Activated CD8-positive, alpha-beta memory T cell treated with anti-CD3 and anti-CD28 coated beads, Interleukin-2, amount 50 U/mL, for 24 hours (primary cell): Measurements from ENCODE around the gene VENTX.

Experiments
- DNase-seq: peaks from one replicate; pipeline ENCODE4 v3.0.0-alpha.2; 2020; ENCODE audit errors: extremely low read depth

Gene VENTX, protein sequence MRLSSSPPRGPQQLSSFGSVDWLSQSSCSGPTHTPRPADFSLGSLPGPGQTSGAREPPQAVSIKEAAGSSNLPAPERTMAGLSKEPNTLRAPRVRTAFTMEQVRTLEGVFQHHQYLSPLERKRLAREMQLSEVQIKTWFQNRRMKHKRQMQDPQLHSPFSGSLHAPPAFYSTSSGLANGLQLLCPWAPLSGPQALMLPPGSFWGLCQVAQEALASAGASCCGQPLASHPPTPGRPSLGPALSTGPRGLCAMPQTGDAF

DNA sequence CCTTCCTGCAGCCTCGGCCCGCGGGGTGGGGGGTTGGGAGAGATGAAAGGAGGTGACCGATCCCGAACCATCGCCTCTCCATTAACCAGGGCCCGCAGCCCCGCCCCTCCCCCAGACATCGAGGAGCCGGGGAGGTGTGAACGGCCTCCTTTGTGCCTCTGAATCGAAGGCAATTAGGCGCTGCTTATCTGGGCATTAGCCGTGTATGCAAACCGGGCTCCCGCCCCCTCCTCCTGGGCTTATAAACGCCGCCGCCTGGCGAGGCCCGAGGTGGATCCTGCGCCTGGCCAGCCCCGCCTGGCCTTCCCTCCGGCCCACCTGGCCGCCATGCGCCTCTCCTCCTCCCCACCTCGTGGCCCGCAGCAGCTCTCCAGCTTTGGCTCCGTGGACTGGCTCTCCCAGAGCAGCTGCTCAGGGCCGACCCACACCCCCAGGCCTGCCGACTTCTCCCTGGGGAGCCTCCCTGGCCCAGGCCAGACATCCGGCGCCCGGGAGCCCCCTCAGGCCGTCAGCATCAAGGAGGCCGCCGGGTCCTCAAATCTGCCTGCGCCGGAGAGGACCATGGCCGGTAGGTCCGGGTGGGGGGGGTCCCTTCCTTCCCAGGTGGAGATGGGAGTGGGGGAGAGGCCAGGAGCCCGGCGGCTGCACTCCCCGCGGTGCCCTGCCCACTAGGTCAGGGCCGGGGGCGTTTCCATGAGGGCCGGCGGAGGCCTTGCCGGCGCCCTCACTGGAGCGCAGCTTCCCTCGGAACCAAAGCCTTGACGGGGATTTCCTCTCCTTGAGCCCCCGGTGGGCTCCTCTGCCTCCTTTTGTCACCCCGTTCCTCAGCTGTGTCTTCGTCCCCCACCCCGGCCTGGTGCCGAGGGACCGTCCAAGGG lies at the start of gene VENTX:
Gene VENTX (plus strand): TSS at position 268 of the 878 bp plus-strand sequence. CDS start 60 bp downstream, at position 328.
- no peak for DNase-seq

DNA sequence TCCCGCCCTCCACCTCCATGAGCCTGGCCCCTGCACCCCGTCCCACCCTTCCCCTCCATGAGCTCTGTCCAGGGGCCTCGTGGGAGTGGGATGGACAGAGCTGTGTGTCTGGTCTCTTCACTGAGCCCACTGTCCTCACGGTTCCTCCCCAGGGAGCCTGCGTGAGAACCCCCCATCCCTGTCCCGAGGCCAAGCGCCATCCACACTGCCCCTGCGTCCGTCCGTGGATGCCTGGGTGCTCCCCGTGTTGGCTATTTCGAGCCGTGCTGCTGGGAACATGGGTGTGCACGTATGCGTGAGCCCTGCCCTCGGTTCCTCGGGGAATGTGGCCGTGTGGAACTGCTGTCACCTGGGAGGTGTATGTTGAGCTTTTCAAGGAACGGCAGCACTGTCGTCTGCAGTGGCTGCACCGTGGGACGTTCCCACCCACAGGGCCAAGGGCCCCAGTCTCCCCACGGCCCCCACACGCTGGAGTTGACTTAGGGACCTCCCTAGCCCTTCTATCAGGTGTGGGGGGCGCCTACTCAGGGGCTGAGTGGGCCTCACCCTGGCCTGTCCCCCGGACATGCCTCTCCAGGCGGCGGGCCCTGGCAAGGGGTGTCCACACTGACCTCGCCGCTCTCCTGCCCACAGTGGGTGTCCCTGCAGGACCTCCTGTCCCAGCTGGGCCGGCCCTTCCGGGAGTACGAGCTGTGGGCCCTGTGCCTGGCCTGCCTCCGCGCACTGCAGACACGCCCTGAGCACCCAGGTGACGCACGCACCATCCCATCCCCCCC lies 49.6 kb upstream of the VENTX start:
- no peak for DNase-seq

DNA sequence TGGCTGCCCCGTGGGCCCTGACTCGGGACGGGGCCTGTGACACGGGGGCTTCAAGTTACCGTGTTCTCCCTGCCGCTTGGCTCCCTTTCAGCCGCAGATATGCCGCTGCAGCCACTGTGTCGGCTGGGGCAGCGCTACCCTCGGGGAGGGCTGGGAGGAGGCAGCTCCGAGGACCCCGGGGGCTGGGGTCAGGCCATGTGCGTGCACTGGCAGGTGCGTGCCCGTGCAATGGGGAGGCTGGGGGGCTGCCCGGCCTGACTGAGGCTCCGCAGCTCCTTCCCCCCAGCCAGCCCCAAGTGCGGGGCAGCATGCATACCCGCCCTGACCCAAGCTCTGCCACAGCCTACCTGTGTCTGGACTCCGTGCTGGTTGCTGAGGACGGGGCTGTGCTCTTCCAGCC lies 48.4 kb upstream of the VENTX start:
- DNase-seq, result no peak

- no peak for DNase-seq
Measured at GRCh38 chr10:133189726-133190125, 47.9 kb upstream of the VENTX start.

GRCh38 chr10:133190225-133190624 lies 47.4 kb upstream of the VENTX start:
- no peak for DNase-seq

DNA sequence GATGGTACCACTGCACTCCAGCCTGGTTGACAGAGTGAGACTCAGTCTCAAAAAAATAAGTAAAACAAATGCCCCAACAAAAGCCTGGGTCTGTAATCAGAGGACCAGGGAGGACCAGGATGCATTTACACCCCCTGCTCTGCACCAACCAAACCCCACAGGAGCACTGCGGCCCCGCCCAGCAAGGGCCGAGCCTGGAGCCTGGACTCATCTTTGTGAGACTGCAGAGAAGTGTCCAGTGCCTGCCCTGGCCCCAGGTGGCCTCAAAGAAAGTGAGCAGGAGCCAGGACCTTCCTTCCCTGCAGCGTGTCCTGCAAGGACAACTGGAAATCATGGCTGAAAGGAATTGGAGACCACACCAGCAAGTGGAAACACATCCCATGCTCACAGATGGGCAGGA lies 46.0 kb upstream of the VENTX start:
- no peak for DNase-seq

GRCh38 chr10:133194151-133194550 lies 43.5 kb upstream of the VENTX start:
- DNase-seq, result no peak

DNA sequence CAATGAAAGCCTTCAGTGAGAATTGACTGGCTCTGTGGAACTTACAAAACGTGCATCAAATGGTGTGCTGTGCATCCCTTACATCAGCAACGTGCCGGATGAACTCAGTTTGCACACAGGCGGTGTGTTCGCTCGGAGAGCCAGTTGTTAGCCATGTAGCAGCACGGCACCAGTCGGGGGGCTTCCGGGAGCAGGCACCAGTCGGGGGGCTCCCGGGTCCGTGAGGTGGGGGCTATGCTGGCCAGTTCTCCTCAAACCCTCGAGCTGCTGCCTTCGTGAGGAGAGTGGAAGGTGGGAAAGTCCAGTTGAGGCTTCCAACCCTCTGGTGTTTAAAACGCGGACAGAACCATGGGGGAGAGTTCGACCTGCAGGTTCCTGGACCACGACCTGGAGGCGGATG lies 42.6 kb upstream of the VENTX start:
- DNase-seq, result no peak

- no peak for DNase-seq
Measured at GRCh38 chr10:133195611-133196010, 42.0 kb upstream of the VENTX start.

DNA sequence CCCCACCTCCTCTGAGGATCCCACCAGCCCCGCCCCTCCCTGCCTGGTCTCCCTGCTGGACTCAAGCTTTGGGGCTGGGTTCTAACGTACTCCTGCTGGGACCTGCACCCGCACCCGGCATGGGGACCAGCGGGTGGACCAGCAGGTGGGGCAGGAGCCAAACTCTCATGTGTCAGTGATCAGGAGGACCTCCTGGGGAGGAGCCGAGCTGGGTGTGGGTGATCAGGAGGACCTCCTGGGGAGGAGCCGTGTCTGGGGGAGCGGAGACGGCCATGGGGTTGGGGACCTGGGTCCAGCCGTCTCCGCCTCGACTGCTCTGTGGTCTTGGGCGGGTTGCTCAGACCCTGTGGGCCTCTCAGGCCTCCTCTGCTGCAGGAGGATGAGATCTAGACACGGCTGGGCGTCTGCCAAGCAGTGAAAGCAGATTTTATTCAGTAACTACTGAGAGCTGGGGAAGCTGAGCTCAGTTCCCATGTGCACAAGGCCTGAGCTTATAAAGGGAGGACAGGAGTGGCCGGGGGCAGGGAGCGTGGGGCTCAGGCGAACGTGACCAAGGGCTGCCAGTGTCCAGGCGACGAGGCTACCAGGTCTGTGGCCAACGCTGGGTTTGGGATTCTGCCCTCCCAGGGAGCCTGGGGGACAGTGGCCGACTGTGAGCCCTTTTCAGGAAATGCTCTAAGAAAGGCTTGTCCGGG lies 41.3 kb upstream of the VENTX start:
- no peak for DNase-seq

DNA sequence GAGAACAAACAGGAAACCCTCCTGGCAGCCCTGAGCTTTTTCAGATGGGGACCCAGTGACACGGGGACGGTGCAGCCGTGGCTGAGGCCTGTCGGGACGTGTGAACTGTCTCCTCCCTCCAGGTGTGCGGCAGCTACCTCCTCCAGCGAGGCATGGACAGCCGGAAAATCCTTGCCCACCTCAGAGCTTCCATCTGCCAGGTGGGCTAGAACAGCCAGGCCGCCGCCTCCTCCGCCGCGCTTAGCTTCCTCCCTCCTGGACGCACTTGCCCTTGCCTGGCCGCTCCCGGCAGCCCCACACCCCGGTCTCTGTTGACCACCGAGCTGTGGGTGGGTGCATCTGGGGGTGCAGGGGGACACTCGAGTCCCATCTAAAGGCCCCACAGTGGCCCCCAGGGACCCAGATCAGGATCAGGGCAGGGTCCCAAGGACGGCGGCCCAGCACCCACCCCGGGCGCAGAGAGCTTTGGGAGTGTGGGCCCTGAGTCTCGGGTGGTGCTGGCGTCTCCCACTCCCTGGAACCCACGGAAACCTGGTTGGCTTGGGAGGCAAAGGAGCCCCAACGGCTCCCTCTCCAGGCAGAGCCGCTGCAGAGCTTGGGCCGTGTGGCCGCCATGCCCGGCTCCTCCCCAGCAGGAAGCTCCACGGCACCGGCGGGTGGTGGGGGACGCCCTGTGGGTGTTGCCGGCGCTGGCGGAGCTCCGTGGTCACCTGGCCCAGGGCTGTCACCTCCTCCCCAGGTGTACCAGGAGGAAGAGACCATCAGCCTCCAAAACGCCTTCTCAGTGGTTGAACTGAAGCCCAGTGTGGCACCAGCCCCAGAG lies 40.5 kb upstream of the VENTX start:
- DNase-seq, result no peak

- DNase-seq, result no peak
Measured at GRCh38 chr10:133197786-133198185, 39.9 kb upstream of the VENTX start.

GRCh38 chr10:133198206-133198605 lies 39.4 kb upstream of the VENTX start:
- DNase-seq, result no peak

- DNase-seq, result no peak
Measured at GRCh38 chr10:133198621-133199487, 38.8 kb upstream of the VENTX start.

DNA sequence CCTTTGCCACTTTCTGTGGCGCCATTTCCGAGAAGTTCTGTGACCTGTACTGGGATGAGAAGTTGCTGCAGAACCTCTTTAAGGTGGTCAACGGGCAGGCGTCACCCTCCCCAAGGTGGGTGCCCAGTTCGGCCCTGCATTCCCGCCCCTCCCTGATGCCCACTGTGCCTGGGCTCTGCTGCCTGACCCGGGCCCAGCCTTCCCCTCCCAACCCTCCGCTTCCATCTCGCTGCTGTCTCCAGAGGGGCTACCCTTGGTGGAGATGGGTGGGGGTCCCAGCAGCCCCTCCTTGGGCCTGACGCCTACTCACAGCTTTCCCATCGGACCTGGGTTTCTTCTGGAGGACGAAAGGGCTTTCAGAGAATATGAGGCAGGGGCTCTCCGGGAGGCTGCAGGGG lies 38.2 kb upstream of the VENTX start:
- no peak for DNase-seq

DNA sequence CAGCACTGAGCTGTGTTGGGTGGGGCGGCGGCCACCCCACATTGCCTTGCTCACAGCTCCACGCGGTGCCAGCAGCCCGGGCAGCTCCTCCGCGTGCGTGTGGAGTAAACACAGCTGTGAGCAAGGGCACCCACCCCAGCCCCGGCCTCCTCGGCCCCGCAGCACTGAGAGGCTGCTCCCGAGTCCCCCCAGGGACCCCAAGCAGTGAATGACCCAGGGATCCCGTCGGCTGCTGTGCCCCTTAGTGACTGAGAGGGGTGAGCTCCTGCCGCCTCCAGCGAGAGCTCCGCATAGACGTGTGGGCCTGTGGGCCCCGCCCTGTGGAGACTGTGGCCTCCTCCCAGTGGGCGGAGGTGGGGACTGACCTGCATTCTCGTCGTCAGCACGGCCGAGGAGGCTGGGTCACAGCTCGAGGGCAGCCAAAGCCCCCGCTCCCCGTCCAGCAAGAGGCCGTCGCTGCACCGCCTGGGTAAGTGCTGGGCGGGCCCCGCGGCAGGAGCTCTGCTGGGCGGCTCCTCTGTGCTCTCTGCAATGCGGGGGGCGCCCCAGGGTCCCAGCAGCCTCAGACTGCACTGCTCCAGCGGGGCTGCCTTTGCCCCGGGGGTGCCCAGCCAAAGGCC lies 37.6 kb upstream of the VENTX start:
- DNase-seq, result no peak

GRCh38 chr10:133200621-133201031 lies 37.0 kb upstream of the VENTX start:
- no peak for DNase-seq

- no peak for DNase-seq
Measured at GRCh38 chr10:133201151-133201947, 36.3 kb upstream of the VENTX start.
